ENCODE results near the gene SIPA1L3.

SIPA1L3 gene

GRCh38 chr19:37991176-37991835 lies 84.3 kb downstream of the SIPA1L3 start:
- in situ Hi-C loops (cut with HindIII; ENCODE audit: low sequenced_read_pairs) = loop anchor here (25.0 kb wide), 1 partner anchor 146 kb away; no protein-coding TSS in a partner anchor

- in situ Hi-C loops (cut with HindIII; ENCODE audit: low sequenced_read_pairs) = loop anchor here (25.0 kb wide), 1 partner anchor 145 kb away; no protein-coding TSS in a partner anchor
These were observed 84.8 kb downstream of the SIPA1L3 start for GRCh38 chr19:37991841-37992248.

GRCh38 chr19:37992761-37993160 lies 85.8 kb downstream of the SIPA1L3 start:
- in situ Hi-C loops (cut with HindIII; ENCODE audit: low sequenced_read_pairs) = loop anchor here (25.0 kb wide), 1 partner anchor 145 kb away; no protein-coding TSS in a partner anchor

GRCh38 chr19:37994823-37995130 lies 87.8 kb downstream of the SIPA1L3 start:
- in situ Hi-C loops (cut with HindIII; ENCODE audit: low sequenced_read_pairs) = loop anchor here (25.0 kb wide), 1 partner anchor 143 kb away; no protein-coding TSS in a partner anchor

GRCh38 chr19:37995346-37995745 lies 88.3 kb downstream of the SIPA1L3 start:
- in situ Hi-C loops (cut with HindIII; ENCODE audit: low sequenced_read_pairs) = loop anchor here (25.0 kb wide), 1 partner anchor 142 kb away; no protein-coding TSS in a partner anchor

- in situ Hi-C loops (cut with HindIII; ENCODE audit: low sequenced_read_pairs) = loop anchor here (25.0 kb wide), 1 partner anchor 139 kb away; no protein-coding TSS in a partner anchor
These were observed 90.9 kb downstream of the SIPA1L3 start for GRCh38 chr19:37997911-37998344.

- in situ Hi-C loops (cut with HindIII; ENCODE audit: low sequenced_read_pairs) = loop anchor here (25.0 kb wide), 1 partner anchor 138 kb away; no protein-coding TSS in a partner anchor
These were observed 91.8 kb downstream of the SIPA1L3 start for GRCh38 chr19:37998801-37999308.

- in situ Hi-C loops (cut with HindIII; ENCODE audit: low sequenced_read_pairs) = loop anchor here (25.0 kb wide), 1 partner anchor 138 kb away; no protein-coding TSS in a partner anchor
These were observed 92.6 kb downstream of the SIPA1L3 start for GRCh38 chr19:37999309-38000213.

- in situ Hi-C loops (cut with HindIII; ENCODE audit: low sequenced_read_pairs) = no loop called here
These were observed 94.3 kb downstream of the SIPA1L3 start for GRCh38 chr19:38001158-38001781.

GRCh38 chr19:38003438-38004185 lies 96.6 kb downstream of the SIPA1L3 start:
- in situ Hi-C loops (cut with HindIII; ENCODE audit: low sequenced_read_pairs) = no loop called here

GRCh38 chr19:38004186-38004520 lies 97.1 kb downstream of the SIPA1L3 start:
- in situ Hi-C loops (cut with HindIII; ENCODE audit: low sequenced_read_pairs) = no loop called here

GRCh38 chr19:38004521-38005223 lies 97.7 kb downstream of the SIPA1L3 start:
- in situ Hi-C loops (cut with HindIII; ENCODE audit: low sequenced_read_pairs) = no loop called here

- in situ Hi-C loops (cut with HindIII; ENCODE audit: low sequenced_read_pairs) = no loop called here
These were observed 98.2 kb downstream of the SIPA1L3 start for GRCh38 chr19:38005224-38005614.

- in situ Hi-C loops (cut with HindIII; ENCODE audit: low sequenced_read_pairs) = no loop called here
These were observed 99.5 kb downstream of the SIPA1L3 start for GRCh38 chr19:38006361-38007045.

- in situ Hi-C loops (cut with HindIII; ENCODE audit: low sequenced_read_pairs) = no loop called here
These were observed 102.7 kb downstream of the SIPA1L3 start for GRCh38 chr19:38009650-38010242.

GRCh38 chr19:38011426-38011825 lies 104.4 kb downstream of the SIPA1L3 start:
- in situ Hi-C loops (cut with HindIII; ENCODE audit: low sequenced_read_pairs) = no loop called here

- in situ Hi-C loops (cut with HindIII; ENCODE audit: low sequenced_read_pairs) = no loop called here
These were observed 105.3 kb downstream of the SIPA1L3 start for GRCh38 chr19:38012290-38012689.

- in situ Hi-C loops (cut with HindIII; ENCODE audit: low sequenced_read_pairs) = no loop called here
These were observed 105.9 kb downstream of the SIPA1L3 start for GRCh38 chr19:38012944-38013343.

Measured in DLD1 (cell line).